Measurements from ENCODE around the gene NME1. TPM values are rescaled to one million over a fixed set of nuclear protein-coding genes. Genes with fewer than 3 reads are reported as not detected.

The NME1 gene
- total RNA-seq, 1 experiment from 2014 or later = 172 TPM

DNA sequence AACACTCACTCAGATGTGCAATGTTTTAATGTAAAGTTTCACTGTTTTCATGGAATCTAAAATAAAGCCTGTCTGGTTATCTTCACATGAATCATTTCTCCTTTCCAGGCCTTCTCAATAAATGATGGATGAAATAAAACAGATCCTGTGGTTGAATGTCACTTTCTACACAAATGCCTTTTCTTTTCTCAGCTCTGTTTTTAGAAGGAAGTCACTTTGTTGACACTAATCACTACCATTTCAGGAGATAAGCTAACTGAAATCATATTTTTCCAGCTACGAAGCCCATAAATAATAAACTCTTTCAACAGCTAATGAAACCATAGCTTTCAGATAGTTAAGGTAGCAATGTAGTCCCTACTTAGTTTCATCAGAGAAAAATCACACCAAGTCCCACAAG is 30.8 kb downstream of the NME1 start:
- Histone ChIP-seq H3K36me3 (ENCODE audit: low read depth) (peaks cover 21% of the 10 kb centered on the region; the same call in 1 of the 2 replicates), H3K9me2 (ENCODE audit: insufficient read depth) (no peaks in the 10 kb centered on the region), H4K20me1 (ENCODE audit: insufficient read depth) (0 out of 2 replicates have a peak, but pooled peaks cover 5% of the 10 kb centered on the region), H3K9me3 (ENCODE audit: insufficient read depth, low read depth) (no peaks in the 10 kb centered on the region), H3K27me3 (ENCODE audit: insufficient read depth, low read depth) (no peaks in the 10 kb centered on the region), H3K4me1 (replicated peaks; ENCODE audit: insufficient read depth) (no peaks in the 10 kb centered on the region), H3K79me2 (ENCODE audit: low read depth) (no peaks in the 10 kb centered on the region), H3F3A (ENCODE audit: insufficient read depth, low read depth) (peaks cover 25% of the 10 kb centered on the region; the same call in 1 of the 2 replicates), H3K4me3 (no peak overlapping the region), H3K27ac (no peak overlapping the region), H2AFZ (no peak overlapping the region), H3K4me2 (no peak overlapping the region)
- POLR2A ChIA-PET (ENCODE audit: unreplicated experiment) = interaction anchor here (0.7 kb wide), 1 partner anchor 318 kb away, joined by 4 read pairs; no protein-coding TSS in a partner anchor
- no TSS peak for BruUV-seq (replicated peaks)
- TF ChIP-seq, protein P1, sequence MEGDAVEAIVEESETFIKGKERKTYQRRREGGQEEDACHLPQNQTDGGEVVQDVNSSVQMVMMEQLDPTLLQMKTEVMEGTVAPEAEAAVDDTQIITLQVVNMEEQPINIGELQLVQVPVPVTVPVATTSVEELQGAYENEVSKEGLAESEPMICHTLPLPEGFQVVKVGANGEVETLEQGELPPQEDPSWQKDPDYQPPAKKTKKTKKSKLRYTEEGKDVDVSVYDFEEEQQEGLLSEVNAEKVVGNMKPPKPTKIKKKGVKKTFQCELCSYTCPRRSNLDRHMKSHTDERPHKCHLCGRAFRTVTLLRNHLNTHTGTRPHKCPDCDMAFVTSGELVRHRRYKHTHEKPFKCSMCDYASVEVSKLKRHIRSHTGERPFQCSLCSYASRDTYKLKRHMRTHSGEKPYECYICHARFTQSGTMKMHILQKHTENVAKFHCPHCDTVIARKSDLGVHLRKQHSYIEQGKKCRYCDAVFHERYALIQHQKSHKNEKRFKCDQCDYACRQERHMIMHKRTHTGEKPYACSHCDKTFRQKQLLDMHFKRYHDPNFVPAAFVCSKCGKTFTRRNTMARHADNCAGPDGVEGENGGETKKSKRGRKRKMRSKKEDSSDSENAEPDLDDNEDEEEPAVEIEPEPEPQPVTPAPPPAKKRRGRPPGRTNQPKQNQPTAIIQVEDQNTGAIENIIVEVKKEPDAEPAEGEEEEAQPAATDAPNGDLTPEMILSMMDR (conservative IDR thresholded peaks at IDR 0.05) = no peak
- no peak for TF ChIP-seq EZH2 (IDR thresholded peaks at IDR 0.05; ENCODE audit: low read depth)
- intact Hi-C loops (cut with micrococcal nuclease; ENCODE audit: unreplicated experiment) = no loop called here
- no peak for DNase-seq
- CTCF ChIA-PET = no interaction called here

DNA sequence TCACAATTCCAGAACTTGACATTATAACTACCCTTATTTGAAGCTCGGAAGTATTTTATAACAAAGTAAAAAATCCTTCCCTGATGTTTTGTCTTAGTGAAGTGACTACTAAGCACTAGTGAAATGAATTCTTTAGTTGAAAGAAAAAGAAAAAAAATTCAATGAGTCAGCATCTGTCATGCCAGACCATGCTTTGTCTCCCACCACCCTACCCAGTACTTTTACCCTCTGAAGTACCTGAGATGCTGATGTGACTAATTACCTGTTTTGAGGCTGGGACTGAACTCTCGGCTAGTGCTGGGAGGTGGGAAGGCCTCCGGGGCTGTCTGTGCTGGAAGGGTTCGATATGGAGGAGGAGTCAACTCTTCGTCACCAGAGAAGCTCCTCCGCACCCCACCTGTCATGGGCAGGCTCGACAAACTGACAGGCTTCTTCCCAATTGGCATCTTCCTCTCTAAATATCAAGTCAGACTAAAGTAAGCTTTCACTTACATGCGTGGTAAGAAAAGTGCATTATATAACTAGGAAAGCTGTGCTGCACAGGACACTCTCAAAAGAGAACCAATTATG is 32.5 kb downstream of the NME1 start:
- ChIA-PET CTCF (no interaction called here), POLR2A (ENCODE audit: unreplicated experiment) (no interaction called here)
- Histone ChIP-seq H4K20me1 (ENCODE audit: insufficient read depth) (0 out of 2 replicates have a peak, but pooled peaks cover 5% of the 10 kb centered on the region), H3K4me3 (no peak overlapping the region), H2AFZ (no peak overlapping the region), H3K27me3 (ENCODE audit: insufficient read depth, low read depth) (no peaks in the 10 kb centered on the region), H3F3A (ENCODE audit: insufficient read depth, low read depth) (peaks cover 25% of the 10 kb centered on the region), H3K79me2 (ENCODE audit: low read depth) (no peaks in the 10 kb centered on the region), H3K27ac (no peak overlapping the region), H3K36me3 (ENCODE audit: low read depth) (peaks cover 26% of the 10 kb centered on the region; the same call in 1 of the 2 replicates), H3K4me1 (replicated peaks; ENCODE audit: insufficient read depth) (no peaks in the 10 kb centered on the region), H3K4me2 (no peak overlapping the region), H3K9me2 (ENCODE audit: insufficient read depth) (no peaks in the 10 kb centered on the region), H3K9me3 (ENCODE audit: insufficient read depth, low read depth) (no peaks in the 10 kb centered on the region)
- no peak for TF ChIP-seq EZH2 (IDR thresholded peaks at IDR 0.05; ENCODE audit: low read depth)
- TF ChIP-seq, protein P1 (conservative IDR thresholded peaks at IDR 0.05) = no peak
- intact Hi-C loops (cut with micrococcal nuclease; ENCODE audit: unreplicated experiment) = no loop called here
- BruUV-seq (replicated peaks) = no TSS peak
- no peak for DNase-seq

DNA sequence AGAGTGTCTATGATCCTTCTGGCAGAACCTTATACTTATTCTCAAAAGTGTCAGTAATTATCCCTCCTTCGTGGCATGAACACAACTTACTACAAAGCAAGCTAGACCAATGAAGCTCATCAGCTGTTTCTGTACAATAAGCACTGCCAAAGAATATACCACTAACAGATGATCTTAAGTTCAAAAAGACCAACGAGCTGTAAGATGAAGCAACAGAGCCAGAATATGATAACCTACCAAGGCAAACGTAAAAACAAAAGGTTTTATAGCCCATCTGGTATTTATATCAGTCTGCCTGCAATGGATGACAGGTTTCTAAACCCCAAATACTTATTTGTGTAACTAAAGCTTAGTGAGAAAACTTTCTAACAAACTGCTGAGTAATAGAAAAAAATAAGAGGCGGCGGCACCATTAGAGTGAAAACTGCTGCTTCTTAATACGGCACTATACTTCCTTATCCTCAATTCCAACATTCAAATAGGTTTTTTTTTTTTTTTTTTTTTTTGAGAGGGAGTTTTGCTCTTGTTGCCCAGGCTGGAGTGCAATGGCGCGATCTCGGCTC is 35.0 kb downstream of the NME1 start:
- peaks cover 45% of the 10 kb centered on the region for H3K36me3 ChIP-seq (ENCODE audit: low read depth)
- BruUV-seq (replicated peaks) = no TSS peak
- no peaks in the 10 kb centered on the region for H3K27me3 ChIP-seq (ENCODE audit: insufficient read depth, low read depth)
- H3K4me2 ChIP-seq = no peak overlapping the region
- no peaks in the 10 kb centered on the region for H3K79me2 ChIP-seq (ENCODE audit: low read depth)
- H2AFZ ChIP-seq = no peak overlapping the region
- H3K4me3 ChIP-seq = no peak overlapping the region
- no peak for TF ChIP-seq EZH2 (IDR thresholded peaks at IDR 0.05; ENCODE audit: low read depth)
- TF ChIP-seq, protein P1 (conservative IDR thresholded peaks at IDR 0.05) = no peak
- ChIA-PET CTCF (no interaction called here), POLR2A (ENCODE audit: unreplicated experiment) (no interaction called here)
- peaks cover 31% of the 10 kb centered on the region for H3F3A ChIP-seq (ENCODE audit: insufficient read depth, low read depth)
- intact Hi-C loops (cut with micrococcal nuclease; ENCODE audit: unreplicated experiment) = no loop called here
- no peak for DNase-seq
- H3K4me1 ChIP-seq (replicated peaks; ENCODE audit: insufficient read depth) = no peaks in the 10 kb centered on the region
- no peaks in the 10 kb centered on the region for H3K9me3 ChIP-seq (ENCODE audit: insufficient read depth, low read depth)
- no peaks in the 10 kb centered on the region for H3K9me2 ChIP-seq (ENCODE audit: insufficient read depth)
- H3K27ac ChIP-seq = 0 out of 2 replicates have a peak overlapping the region, but pooled peaks have one; percentile 4
- H4K20me1 ChIP-seq (ENCODE audit: insufficient read depth) = 0 out of 2 replicates have a peak, but pooled peaks cover 5% of the 10 kb centered on the region

Data from PC-9 (cell line).